HG03045 (cell line): ENCODE results near the gene CCDC93.

ENCODE experiments used
- ATAC-seq: cut with Tn5 transposase; IDR thresholded peaks from one replicate; pipeline ENCODE4 v1.9.1; 2021; ENCODE audit warnings: mild to moderate bottlenecking, moderate library complexity; ENCODE audit not compliant: unreplicated experiment

The CCDC93 gene

DNA sequence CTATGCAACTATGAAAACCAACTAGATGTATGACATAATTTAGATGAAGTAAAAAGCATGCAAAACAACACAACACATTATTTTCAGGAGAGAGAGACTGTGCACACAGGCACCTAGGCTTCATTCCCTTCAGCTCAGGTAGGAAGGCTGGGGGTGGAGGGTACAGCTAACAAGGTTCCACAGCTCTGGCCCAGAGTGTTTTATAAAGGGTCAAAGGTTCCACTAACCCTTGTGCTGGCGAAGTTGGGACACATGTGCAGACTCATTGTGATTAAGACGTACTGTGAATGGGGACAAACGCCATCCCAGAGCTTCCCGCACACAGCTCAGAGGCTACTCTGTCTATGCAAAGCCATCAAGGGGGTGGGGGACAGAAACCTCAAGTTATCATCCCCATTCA lies 19.1 kb downstream of the CCDC93 start:
- no peak for ATAC-seq

DNA sequence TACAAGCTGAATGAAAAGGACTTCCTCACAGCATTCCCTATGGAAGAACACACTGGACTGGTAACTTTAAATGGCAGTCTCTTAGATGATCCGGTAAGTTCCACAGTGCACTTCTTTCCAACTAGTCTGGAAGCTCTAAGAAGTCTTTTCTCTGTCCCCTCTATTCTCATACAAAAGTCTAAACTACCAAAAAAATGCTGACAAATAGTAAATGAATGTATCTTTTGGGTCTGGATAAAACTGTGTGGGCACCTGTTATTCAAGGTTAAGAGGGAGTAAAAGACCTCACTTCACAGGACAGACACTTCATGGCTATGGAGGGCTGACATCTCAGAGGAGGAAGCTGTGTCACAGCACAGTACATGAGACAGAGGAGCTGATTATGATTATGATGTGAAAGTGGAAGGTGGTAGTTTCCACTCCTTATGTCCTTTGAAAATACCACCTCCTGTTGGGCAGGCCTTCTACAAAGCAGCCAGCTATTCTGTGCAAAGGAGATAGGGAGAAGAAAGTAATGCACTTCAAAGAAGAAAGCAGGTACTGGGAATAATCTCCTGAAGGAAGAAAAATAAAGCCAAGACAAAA lies 23.9 kb downstream of the CCDC93 start:
- no peak for ATAC-seq

DNA sequence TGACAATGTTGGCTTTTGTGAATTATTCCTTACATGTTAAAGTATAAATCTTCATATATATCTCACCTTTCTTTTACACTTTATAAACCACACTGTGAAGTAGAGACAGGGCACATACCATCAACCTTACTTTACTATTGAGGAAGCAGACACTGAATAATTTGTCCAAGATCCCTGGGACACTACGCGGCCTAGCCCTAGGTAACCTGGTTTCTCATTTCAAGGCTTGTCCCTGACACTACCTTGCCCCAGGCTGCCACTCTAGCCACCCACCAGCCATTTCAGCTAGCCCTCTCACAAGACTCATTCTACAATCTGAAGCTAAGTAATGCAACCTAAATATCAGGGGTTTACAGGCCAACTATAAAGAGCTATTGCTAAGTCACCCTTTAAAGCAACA lies 26.7 kb downstream of the CCDC93 start:
- no peak for ATAC-seq

DNA sequence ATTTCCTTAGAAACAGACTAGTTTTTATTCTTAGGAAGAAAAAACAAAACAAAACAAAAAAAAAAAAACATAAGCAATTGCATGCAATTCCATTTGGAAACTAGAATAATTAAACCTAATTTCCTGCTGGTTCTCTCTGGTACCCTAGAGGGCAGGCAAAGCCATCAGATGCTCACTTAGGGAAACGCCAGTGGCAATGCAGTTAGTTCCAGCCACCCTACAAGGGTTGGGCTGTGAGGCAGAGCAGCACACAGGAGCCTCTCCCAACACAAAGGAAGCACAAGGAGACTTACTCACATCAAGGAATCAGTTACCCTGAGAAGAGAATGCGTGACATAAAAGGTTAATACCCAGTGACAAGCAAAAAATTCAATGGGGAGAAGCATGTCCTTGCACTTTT lies 28.8 kb downstream of the CCDC93 start:
- ATAC-seq, result no peak

DNA sequence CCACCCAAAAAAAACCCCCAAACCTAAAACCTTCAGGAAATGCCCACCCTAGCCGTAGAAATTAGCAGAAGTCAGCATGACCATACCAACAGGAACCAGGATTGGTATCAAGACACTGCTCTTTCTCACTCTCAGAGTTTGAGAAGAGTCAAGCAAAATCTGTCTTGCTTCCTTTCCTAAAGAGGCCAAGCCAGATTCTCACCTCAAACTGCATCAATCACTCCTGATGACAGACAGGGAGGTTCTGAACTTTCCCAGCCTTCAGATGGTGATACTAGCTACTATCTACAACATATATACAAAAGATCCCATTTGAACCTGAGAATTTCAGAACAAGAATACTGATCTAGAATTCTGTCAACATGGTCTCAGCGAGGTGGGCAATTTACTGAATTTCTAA lies 29.7 kb downstream of the CCDC93 start:
- ATAC-seq, result no peak

DNA sequence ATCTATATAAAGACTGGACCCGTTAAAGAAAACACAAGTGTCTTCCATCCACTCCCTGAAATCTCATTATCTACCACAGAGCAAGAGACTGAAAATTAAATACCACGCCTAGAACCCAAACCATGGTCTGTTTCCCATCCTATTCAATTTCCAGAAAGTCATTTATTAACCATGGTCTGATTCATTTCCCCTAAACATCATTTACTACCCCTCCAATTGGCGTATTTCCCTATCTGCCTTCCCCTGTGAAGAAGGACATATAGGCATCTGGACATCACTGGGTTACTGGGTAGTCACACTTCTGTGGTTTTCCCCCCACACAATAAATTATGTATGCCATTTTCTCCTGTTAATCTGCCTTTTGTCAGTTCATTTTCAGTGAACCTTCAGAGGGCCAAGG lies 30.8 kb downstream of the CCDC93 start:
- no peak for ATAC-seq

DNA sequence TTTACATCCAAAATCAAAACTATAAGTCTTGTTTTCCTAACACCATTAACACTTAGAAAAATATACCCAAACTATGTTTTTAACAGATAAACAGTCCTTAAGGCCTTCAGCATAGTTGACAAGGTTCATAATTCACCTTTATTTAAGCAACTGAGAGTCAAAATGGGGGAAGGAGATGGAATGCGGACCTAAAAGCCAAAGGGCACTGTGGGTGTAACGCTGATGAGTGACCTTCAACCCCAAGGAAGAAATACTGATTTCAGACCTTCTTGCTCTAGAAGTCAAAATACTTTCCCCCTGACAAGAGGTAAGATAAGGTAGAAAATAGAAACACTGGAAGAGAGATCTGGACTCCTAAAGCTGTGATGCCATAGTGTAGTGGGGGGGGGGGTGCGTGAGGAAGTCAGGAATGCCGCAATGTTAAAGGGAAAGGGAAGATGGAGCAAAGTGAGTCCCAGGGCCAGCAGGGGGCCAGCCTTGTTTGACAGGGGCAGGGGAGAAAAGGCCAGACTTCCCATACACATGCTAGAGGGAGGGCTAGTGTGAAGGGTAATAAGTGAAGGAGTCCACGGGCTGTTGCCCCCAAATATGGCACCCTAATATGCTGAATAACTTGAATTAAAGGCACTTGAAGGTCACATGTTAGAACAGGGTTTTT lies 31.4 kb downstream of the CCDC93 start:
- no peak for ATAC-seq

DNA sequence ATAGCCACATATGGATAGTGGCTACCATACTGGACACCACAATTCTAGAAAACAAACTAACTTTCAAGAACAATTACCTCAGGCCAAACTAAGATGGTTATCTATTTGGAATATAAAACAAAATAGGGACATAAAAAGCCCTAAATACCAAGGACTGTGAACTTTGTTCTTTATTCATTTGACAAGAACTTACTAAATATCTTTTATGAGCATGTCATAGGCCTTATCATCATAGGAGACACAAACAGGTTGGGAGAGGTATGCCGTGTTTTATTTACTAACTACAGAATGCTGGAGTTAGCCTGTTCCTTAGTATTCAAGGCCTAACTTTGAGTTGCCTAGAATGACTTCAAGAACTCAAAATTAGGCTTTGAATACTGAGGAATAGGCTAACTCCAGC lies 32.1 kb downstream of the CCDC93 start:
- ATAC-seq, result no peak

DNA sequence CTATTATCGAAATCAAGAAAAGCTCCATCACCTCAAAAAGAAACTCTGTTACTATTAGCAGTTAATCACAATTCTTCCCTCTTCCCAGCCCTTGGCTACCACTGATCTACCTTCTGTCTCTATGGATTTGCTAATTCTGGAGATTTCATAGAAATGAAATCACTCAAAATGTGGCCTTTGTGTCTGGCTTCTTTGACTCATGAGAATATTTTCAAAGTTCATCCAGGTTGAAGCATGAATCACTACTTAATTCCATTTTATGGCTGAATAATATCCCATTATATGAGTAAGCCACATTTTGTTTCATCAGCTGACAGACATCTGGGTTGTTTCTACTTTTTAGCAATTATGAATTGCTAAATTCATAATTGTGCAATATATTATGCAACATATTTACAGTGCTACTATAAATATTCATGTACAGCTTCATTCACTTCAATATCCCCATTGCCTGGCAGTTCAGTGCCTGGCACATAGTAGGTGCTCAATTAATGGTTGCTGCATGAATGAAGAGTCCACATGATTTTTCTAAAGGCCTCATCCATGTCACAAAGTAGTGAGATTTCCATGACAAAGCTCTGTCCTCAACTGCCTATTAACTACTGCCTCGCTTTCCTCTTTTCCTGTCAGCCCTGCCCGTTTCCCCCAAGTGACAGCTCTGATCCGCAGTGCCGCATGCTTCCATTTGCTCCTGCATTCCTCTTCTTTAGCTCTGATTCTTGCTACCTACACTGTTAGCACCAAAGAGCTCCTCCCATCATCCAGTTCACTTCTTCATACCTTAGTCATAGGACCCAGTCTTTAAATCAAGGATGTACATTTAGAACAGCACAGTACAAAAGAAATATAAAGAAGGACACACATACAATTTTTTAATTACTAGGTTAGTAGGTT lies 32.8 kb downstream of the CCDC93 start:
- ATAC-seq, result no peak

DNA sequence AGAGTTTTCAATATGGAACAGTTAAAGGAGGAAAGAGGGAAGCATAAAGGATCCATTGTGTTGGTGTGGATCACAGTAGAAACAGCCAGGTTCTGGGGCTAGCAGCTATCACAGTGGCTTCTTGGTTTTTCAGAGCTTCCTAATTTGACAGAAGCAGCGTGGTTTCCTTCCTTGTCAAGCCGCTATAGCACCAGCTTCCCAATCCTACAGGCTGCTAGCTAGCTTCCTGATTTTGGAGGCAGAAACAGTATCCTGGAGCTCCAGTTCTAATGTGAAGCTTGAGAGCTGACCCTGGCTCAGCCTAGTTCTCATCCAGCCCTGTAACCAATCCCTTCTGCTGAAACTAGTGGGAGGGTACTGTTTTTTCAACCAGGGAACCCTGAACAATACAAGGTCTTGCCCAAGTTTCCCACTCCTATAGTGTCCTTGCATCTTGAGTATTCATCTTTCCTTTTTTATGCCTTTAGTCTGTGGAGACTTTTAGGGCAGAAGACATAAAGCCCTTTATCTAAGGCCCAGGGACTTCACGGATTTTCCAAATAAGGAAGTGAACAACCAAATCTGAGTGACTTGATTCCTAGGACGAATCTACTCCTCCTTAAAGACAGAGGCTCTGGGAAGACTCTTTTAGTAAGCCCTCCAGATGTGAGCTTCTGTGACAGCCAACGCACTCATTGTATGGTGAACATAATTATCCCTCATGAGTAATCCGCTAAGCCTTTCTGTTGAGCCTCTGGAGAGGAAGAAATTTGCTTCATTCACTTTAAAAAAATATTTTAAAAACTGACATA lies 33.8 kb downstream of the CCDC93 start:
- no peak for ATAC-seq

DNA sequence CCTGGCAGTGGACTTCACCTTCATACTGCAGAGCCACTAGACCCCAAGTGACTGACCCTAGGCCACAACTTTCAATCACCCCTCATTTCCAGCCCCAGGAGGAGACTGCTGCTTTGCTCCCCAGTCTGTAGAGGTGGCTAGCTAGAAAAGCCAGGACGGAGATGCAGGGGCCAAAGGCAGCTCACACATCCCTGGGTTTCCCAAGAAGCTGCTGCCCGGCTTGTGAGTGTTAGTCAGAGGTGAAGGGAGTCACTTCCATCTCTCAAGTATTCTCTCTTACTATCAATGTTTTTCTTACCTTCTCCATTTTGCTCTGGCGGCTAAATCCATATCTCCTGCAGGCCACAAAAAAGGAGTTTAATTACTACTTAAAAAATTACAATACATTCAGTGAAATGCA lies 36.2 kb downstream of the CCDC93 start:
- ATAC-seq, result no peak

DNA sequence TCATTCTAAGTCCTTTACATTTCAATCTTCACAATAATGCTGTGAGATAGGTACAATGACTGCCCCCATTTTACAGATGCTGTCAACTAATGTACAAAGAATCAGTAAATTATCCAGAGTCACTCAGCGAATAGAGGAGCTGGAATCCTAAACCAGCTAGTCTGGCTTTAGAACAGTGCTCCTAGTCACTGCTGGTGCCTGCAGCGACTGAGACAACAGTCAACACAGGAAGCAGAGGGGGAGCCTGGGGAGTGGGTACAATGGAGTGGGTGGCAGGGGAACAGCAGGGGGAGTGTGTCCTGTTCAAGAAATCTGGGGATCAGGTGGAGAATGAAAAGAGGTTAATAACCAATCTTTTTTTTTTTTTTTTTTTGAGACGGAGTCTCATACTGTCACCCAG lies 37.3 kb downstream of the CCDC93 start:
- no peak for ATAC-seq

DNA sequence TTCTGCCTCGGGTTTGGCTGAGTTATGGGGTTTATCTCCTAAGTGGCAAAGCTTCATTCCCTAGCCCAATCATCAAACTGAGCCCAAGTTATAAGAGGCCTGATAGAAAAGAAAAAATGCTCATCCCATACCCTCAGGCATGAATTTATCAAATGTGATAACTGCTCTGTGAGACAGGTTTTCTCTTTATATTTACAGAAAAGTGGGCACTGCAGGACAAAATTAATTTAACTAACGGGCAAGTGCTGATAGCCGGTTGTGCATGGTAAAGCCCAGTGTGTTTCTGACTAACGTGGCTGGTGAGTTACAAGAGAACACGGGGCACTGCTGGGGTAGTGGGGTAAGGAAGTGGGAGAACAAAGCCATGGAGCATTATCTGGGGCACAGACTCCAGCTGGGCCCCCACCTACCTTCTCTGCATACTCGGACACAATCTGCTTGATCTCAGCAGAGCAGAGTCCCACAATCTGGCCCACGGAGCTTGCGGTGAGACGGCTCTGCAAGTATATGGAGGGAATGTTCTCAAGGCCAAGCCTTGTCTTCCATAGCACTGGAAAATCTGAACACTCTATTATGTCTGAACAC lies 40.3 kb downstream of the CCDC93 start:
- ATAC-seq, result no peak

DNA sequence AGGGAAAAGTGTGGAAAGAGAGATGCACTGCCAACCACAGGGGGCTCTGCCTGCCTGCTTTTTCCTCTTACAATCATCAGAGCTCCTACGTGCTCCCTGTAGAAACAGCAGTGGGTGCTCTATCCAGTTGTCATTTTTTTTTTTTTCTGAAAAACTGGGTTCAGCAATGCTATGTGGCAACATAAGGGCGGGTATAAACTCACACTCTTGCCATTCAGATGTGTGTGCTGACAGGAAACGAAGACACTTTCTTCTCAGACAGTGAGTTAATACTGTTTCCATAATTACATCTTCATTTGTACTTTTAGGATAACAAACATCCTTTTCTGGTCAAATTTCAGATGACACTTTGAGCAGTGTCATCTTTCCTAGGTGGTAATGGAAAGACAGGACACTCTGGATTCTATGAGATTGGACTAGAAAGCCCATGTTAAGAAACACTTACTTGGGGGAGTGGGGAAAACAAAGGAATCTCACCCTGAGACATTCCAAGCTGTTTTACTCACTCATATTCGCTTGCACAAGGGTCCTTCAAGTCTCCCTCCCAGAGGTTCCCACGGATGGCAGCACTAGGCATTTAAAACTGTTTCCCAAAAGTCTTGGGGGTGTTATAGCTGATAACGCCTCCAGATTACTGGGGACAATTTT lies 41.3 kb downstream of the CCDC93 start:
- no peak for ATAC-seq

DNA sequence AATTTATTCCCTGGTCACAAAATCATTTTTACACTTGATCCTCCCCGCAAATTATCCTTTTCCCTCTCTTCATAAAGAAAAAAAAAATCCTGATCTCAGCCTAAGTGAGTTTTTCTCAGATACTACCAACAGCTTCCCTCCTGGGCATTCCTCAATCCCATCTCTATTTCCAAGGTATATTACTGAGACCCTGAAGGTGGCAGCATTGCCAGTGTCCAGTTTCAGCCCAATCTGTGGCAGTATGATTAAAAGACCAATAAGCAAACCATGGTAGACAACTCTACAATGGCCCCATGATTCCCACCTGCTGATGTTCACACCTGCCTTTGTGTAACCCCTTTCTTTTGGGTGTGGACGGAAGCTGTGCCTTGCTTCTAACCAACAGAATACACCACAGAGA lies 45.1 kb downstream of the CCDC93 start:
- ATAC-seq, result no peak

DNA sequence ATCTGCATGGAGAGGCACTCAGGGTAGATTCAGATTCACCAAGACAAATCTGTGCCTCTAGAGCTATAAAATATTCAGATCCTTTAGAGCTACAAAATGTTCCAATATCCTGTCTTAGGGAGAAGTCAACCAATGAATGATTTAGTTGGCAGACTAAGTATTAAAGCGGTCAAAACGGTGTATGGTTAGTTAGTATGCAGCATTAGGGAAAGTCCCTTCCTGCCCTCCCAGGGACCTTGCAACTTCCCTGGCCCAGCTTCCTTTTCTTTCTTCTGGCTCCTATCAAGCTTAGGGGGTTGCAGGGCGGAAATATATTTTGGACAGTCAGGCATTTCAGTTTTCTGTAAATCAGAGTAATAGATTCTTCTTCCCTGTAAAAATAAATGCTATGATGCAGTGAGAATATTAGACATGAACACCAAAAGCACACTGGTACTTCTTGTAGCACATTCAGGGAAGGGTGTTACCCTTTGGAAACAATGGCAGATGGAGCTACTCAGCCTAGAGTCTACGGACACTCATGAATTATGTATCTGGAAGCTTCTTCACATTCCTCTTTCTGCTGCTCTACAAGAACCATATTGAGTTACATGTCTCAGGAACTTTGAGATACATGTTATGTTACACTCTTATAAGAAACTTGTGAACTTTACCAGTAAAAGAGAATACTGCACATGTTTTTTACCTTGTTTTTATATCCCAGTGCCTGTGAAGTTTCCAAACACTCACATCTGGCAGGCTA lies 45.7 kb downstream of the CCDC93 start:
- ATAC-seq, result no peak

DNA sequence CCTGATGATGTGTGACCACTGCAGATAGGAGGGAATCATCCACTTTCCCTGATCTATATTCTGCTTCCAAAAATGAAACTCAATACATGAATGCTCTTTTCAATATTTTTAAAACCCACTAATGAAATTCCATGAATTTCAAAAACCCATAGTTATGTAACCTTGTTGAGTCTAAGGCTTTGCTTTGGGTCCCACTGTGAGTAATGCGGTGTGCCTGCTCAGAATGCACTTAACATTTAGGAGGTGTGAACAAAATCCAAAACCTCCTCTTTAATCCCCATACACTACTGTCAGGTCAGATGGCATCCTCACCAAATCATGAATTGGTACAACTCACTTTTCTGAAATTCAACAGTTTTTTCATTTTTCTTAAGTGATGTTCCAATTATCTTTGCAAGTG lies 50.4 kb downstream of the CCDC93 start:
- ATAC-seq, result no peak

DNA sequence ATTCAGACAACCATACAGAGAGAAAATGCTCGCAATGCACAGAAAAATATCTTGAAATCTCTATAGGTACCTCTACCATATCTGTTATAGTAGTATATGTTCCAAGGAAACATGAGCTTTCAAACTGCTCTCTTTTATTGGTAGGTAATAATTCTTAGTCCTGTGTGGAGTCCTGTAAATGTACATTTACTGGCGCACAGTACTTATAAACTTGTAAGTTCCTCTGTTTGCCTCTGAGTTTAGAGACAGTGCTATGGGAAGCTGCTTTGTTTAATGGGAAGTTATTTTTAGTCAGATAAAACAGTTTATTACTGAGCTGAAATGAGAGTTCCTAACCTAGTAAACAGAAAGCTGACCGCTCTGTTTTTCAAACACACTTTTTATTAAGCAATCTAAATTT lies 52.7 kb downstream of the CCDC93 start:
- ATAC-seq, result no peak

DNA sequence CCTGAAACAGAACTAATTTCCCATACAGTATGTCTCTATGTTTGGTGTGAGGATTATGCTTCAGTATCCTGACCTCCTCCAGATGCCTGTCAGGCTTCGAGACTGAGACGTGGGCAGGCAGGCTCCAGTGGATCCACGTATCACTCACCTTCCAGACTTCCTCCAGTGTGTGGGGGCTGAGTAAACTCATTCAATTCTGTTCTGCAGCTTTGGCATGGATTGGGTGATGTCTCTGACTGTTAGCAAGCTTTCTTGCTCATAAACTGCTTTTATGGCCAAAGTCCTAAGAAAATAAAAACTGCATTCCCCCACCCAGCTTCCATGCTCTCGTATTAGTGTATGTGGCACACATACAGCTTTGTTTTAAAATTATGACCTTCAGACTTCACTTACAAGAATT lies 53.6 kb downstream of the CCDC93 start:
- no peak for ATAC-seq

DNA sequence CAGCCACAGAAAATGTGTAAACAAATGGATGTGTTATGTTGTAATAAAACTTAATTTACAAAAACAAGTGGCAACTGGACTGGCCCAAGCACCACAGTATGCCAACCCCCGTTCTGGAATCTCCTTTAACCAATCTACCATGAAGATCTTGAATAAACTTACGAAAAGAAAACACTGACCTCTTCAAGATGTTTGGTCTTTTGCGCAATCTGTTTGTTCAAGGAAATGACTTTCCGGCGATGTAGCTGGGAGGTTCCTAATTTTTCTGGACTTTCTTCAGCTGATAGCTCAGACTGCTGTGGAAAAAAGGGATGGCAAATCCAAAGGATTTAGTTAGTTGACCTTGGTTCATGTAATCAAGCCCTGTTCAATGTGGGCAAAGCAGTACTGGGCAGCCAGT lies 55.7 kb downstream of the CCDC93 start:
- ATAC-seq, result no peak
